ENCODE data around the gene MRE11. TPM values are rescaled to one million over a fixed set of nuclear protein-coding genes. Genes with fewer than 3 reads are reported as not detected.
"Not testable (repeated sequence)": the region's sequence is repeated elsewhere in the genome, so short reads cannot be mapped to it uniquely, and the experiment has no call there.

The MRE11 gene
- total RNA-seq, 3 donors from 2014 or later: 18.1 to 33.1 (median 22.3) TPM

- intact Hi-C loops (cut with DNase I; ENCODE audit: low total_unique reads): no loop called here
- H3K27me3 ChIP-seq: no peaks in the 10 kb centered on the region
- no peak overlapping the region for H3K27ac ChIP-seq
- H3K36me3 ChIP-seq: no peaks in the 10 kb centered on the region
- H3K4me1 ChIP-seq: no peaks in the 10 kb centered on the region
- DNase-seq (ENCODE audit: low spot score in 2 of 2): no peak
- no peak overlapping the region for H3K4me3 ChIP-seq
- TF ChIP-seq POLR2A (IDR thresholded peaks at IDR 0.05) (no peak), POLR2AphosphoS5 (IDR thresholded peaks at IDR 0.05) (no peak), CTCF (IDR thresholded peaks at IDR 0.05) (no peak)
- H3K9me3 ChIP-seq: no peaks in the 10 kb centered on the region
These were observed 116.8 kb downstream of the MRE11 start for GRCh38 chr11:94376841-94377240.

- DNase-seq (ENCODE audit: low spot score in 2 of 2); H3K27me3 ChIP-seq; H3K4me1 ChIP-seq; intact Hi-C loops (cut with DNase I; ENCODE audit: low total_unique reads); H3K9me3 ChIP-seq; H3K36me3 ChIP-seq; H3K4me3 ChIP-seq; H3K27ac ChIP-seq: not testable (repeated sequence)
These were observed 123.1 kb downstream of the MRE11 start for GRCh38 chr11:94370576-94370975.

Other genes starting within 250 kb of the MRE11 start
- not detected for gene IZUMO1R, start 189.3 kb downstream of the MRE11 start, total RNA-seq
- 1 to 10 TPM in 1 of 3 donors, under 1 TPM in 1, not detected in 1; 0.15 to 3.3 TPM for gene GPR83, start 92.4 kb downstream of the MRE11 start, total RNA-seq
- gene ANKRD49, start 140 bp upstream of the MRE11 start, total RNA-seq: 10 to 100 TPM; 18.4 to 23.6 (median 21.3) TPM
- gene C11orf97, start 18.6 kb upstream of the MRE11 start, total RNA-seq: not detected
- gene FUT4, start 50.1 kb upstream of the MRE11 start, total RNA-seq: 1 to 10 TPM; 3.9 to 9.4 (median 5.3) TPM
- gene PIWIL4, start 73.5 kb upstream of the MRE11 start, total RNA-seq: 1 to 10 TPM; 4.8 to 6.7 (median 5.6) TPM